CD4-positive, alpha-beta T cell (primary cell): ENCODE data around the gene DPPA4. TPM values are rescaled to one million over a fixed set of nuclear protein-coding genes. Genes with fewer than 3 reads are reported as not detected.

ENCODE experiments used
- ATAC-seq: fragments of 200-7000 bp; cut with Tn5 transposase; one replicate; pipeline ENCODE4 v1.10.0; 2022; ENCODE audit warnings: mild to moderate bottlenecking; ENCODE audit not compliant: poor library complexity
- CTCF ChIA-PET: fragments of 350-600 bp; sonication (Branson Sonifier 250); formaldehyde crosslinking; loops from one replicate; lab custom pipeline; 2021; ENCODE audit warnings: antibody characterized with exemption, inconsistent platforms; lab: Charles Lee
- POLR2A ChIA-PET: fragments of 350-600 bp; sonication (Branson Sonifier 250); formaldehyde crosslinking; loops from one replicate; lab custom pipeline; 2021; ENCODE audit warnings: antibody characterized with exemption, inconsistent platforms; lab: Charles Lee
- DNase-seq, 14 experiments: peaks; one replicate each; pipeline ENCODE4 v3.0.0-alpha.2; 2013 to 2020; ENCODE audit warnings: mixed read lengths in 2 of 14
- H3K27ac ChIP-seq, 2 donors: one replicate each; pipeline versions ENCODE4 v1.5.1 to v1.7.0; 2013; ENCODE audit warnings: low read length in 2 of 2, low read depth in 1 of 2, mild to moderate bottlenecking in 1 of 2
- H3K27me3 ChIP-seq, 2 experiments: 1 replicate in 1 of 2; 2 replicates in 1 of 2; pipeline versions ENCODE4 v1.6.1 to v1.7.0; 2013; ENCODE audit warnings: low read length in 2 of 2, control low read depth in 1 of 2, mild to moderate bottlenecking in 1 of 2, moderate library complexity in 1 of 2; ENCODE audit not compliant: insufficient read depth in 2 of 2, control insufficient read depth in 1 of 2
- H3K36me3 ChIP-seq: one replicate; pipeline ENCODE4 v1.6.1; 2013; ENCODE audit warnings: low read length, control low read depth; ENCODE audit not compliant: insufficient read depth
- H3K4me1 ChIP-seq: one replicate; pipeline ENCODE4 v1.6.1; 2013; ENCODE audit warnings: low read length, control low read depth; ENCODE audit not compliant: insufficient read depth
- H3K4me3 ChIP-seq: one replicate; pipeline ENCODE4 v1.5.1; 2013; ENCODE audit warnings: mild to moderate bottlenecking, low read length, moderate library complexity
- H3K9me3 ChIP-seq, 2 experiments: 1 replicate in 1 of 2; 2 replicates in 1 of 2; pipeline versions ENCODE4 v1.6.1 to v1.7.0; 2013; ENCODE audit warnings: low read length in 2 of 2, mild to moderate bottlenecking in 2 of 2, control low read depth in 1 of 2, moderate library complexity in 1 of 2; ENCODE audit not compliant: control insufficient read depth in 1 of 2, insufficient read depth in 1 of 2
- H3K27ac Mint-ChIP-seq: one replicate; pipeline ENCODE4 v1.8.0; 2020; ENCODE audit warnings: mixed read lengths
- H3K27me3 Mint-ChIP-seq: one replicate; pipeline ENCODE4 v1.8.0; 2021; ENCODE audit warnings: mixed read lengths
- H3K36me3 Mint-ChIP-seq: one replicate; pipeline ENCODE4 v1.8.0; 2021; ENCODE audit warnings: low read depth, mixed read lengths
- H3K4me1 Mint-ChIP-seq: one replicate; pipeline ENCODE4 v1.8.0; 2021; ENCODE audit warnings: low read depth, mixed read lengths
- H3K4me3 Mint-ChIP-seq: one replicate; pipeline ENCODE4 v1.8.0; 2020; ENCODE audit warnings: mild to moderate bottlenecking, mixed read lengths
- H3K9me3 Mint-ChIP-seq: one replicate; pipeline ENCODE4 v1.8.0; 2020; ENCODE audit warnings: mixed read lengths
- intact Hi-C, 2 experiments: fragments of 100-400 bp; cut with DNase I in 1 of 2; cut with micrococcal nuclease in 1 of 2; formaldehyde crosslinking; loops; one replicate each; pipeline versions ENCODE4 v1.15.1 to v1.9.0; 2023 to 2025; cut with DNase I, micrococcal nuclease
- total RNA-seq, 174 experiments: library from RNA in 2 of 174; stranded (reverse) in 2 of 174; gene quantifications; one replicate each; pipeline ENCODE4 v1.2.3 and lab custom pipeline; 2021 to 2026
- TF ChIP-seq, protein P1 (sequence below): fragments of 200-600 bp; IDR thresholded peaks from one replicate; pipeline ENCODE4 v1.8.0; 2022; ENCODE audit warnings: antibody characterized with exemption, mild to moderate bottlenecking

Gene DPPA4
- total RNA-seq, 2 experiments from 2014 or later = 2.5 to 3.6 TPM

DNA sequence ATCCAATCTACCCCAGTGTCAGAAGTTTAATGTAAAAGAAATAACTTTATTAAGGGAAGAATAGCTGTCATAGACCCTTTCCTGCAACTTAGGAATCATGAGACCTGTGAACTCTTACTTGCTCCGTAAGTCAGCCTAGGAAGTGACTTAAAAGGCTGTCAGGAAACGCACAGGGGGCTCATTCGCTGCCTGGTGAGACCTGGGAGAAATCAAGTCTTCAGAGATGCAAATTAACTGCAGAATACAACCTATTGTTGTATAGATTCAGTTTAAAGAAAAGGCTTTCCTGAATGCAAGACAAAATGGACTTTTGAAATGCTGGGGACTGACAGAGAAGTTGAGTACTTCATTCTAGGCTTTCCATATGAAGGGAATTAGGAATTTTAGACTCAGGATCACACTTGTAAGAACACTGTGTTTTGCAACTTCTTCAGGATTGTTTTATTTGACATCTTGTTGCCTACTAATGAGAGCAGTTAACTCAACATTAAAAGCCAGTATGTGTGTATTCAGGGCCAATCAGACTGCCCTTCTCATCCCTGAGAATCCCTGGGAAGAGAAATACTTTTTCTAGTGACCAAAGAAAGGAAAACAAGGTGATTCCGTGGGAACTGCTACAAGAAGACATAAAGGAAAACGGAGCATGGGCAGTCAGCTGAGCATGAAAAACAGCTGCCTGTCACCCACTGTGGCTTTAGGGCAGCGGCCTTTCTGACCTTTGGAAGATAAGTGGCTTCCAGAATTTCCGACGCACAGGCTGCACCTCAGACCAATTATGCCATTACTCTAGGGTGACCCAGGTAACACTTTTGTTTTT, 18.5 kb upstream of the DPPA4 start:
- H3K9me3 ChIP-seq = no peaks in the 10 kb centered on the region
- H3K27ac Mint-ChIP-seq = no peak overlapping the region
- ATAC-seq = no peak
- CTCF ChIA-PET = no interaction called here
- no peak overlapping the region for H3K4me3 Mint-ChIP-seq
- DNase-seq = no peak
- H3K27me3 Mint-ChIP-seq = no peaks in the 10 kb centered on the region
- H3K4me1 ChIP-seq = no peaks in the 10 kb centered on the region
- no peak overlapping the region for H3K27ac ChIP-seq
- no peaks in the 10 kb centered on the region for H3K4me1 Mint-ChIP-seq
- TF ChIP-seq, protein P1, sequence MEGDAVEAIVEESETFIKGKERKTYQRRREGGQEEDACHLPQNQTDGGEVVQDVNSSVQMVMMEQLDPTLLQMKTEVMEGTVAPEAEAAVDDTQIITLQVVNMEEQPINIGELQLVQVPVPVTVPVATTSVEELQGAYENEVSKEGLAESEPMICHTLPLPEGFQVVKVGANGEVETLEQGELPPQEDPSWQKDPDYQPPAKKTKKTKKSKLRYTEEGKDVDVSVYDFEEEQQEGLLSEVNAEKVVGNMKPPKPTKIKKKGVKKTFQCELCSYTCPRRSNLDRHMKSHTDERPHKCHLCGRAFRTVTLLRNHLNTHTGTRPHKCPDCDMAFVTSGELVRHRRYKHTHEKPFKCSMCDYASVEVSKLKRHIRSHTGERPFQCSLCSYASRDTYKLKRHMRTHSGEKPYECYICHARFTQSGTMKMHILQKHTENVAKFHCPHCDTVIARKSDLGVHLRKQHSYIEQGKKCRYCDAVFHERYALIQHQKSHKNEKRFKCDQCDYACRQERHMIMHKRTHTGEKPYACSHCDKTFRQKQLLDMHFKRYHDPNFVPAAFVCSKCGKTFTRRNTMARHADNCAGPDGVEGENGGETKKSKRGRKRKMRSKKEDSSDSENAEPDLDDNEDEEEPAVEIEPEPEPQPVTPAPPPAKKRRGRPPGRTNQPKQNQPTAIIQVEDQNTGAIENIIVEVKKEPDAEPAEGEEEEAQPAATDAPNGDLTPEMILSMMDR = no peak
- H3K36me3 ChIP-seq = no peaks in the 10 kb centered on the region
- POLR2A ChIA-PET = interaction anchor here (0.7 kb wide), 1 partner anchor 735 kb away, joined by 3 read pairs; no protein-coding TSS in a partner anchor
- H3K9me3 Mint-ChIP-seq = no peaks in the 10 kb centered on the region
- H3K27me3 ChIP-seq = no peaks in the 10 kb centered on the region
- H3K36me3 Mint-ChIP-seq = no peaks in the 10 kb centered on the region
- H3K4me3 ChIP-seq = no peak overlapping the region
- intact Hi-C loops = no loop called here

GRCh38 chr3:109353057-109353456, 15.7 kb upstream of the DPPA4 start:
- ChIA-PET CTCF (no interaction called here), POLR2A (no interaction called here)
- TF ChIP-seq, protein P1 = no peak
- ATAC-seq (no peak), DNase-seq (no peak)
- Histone ChIP-seq H3K9me3 (no peaks in the 10 kb centered on the region), H3K27me3 (no peaks in the 10 kb centered on the region), H3K4me1 (no peaks in the 10 kb centered on the region), H3K4me3 (no peak overlapping the region), H3K36me3 (no peaks in the 10 kb centered on the region), H3K27ac (no peak overlapping the region)
- intact Hi-C loops = no loop called here
- Mint-ChIP-seq H3K27ac (no peak overlapping the region), H3K9me3 (no peaks in the 10 kb centered on the region), H3K4me3 (no peak overlapping the region), H3K27me3 (no peaks in the 10 kb centered on the region), H3K4me1 (no peaks in the 10 kb centered on the region), H3K36me3 (no peaks in the 10 kb centered on the region)

DNA sequence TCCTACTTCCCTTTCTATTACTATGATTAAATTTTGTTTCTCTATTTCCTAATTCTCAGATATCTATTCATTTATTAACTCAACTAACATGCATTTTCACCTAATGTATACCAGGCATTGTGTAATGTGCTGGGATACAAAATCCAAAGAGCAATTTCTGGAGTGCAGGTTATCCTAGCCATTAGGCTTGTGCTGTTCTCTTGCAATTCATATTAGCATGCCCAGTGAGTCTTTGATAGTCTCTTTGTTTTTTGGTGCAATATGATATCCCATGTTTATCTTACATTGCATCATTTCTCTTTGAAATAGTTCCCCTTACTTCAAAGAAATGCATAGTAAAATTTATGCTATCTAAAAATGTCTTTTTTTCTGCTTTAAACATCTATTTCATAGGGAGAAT, 13.9 kb upstream of the DPPA4 start:
- no peaks in the 10 kb centered on the region for H3K36me3 ChIP-seq
- no peak overlapping the region for H3K27ac ChIP-seq
- H3K4me1 ChIP-seq = no peaks in the 10 kb centered on the region
- no peaks in the 10 kb centered on the region for H3K27me3 ChIP-seq
- Mint-ChIP-seq H3K27ac (no peak overlapping the region), H3K36me3 (no peaks in the 10 kb centered on the region), H3K4me1 (no peaks in the 10 kb centered on the region), H3K9me3 (no peaks in the 10 kb centered on the region), H3K4me3 (no peak overlapping the region), H3K27me3 (no peaks in the 10 kb centered on the region)
- CTCF ChIA-PET = no interaction called here
- intact Hi-C loops = no loop called here
- no peak for ATAC-seq
- POLR2A ChIA-PET = no interaction called here
- no peak overlapping the region for H3K4me3 ChIP-seq
- DNase-seq = no peak
- TF ChIP-seq, protein P1 = no peak
- H3K9me3 ChIP-seq = no peaks in the 10 kb centered on the region
